GM12875 (cell line): ENCODE results near the gene ERC2.

Experiments used
- H3K4me3 ChIP-seq: one replicate; pipeline ENCODE4 v1.5.1; 2011; ENCODE audit warnings: low read depth, low read length, control low read depth
- CTCF ChIP-seq: IDR thresholded peaks from 2 replicates; pipeline ENCODE4 v1.5.1; 2011; ENCODE audit warnings: low read depth, mild to moderate bottlenecking, control low read depth, inconsistent platforms, low read length, moderate library complexity, borderline replicate concordance; ENCODE audit not compliant: insufficient read depth

Gene ERC2

GRCh38 chr3:55678546-55679216, 789.6 kb downstream of the ERC2 start:
- TF ChIP-seq CTCF = no peak
- no peak overlapping the region for H3K4me3 ChIP-seq

DNA sequence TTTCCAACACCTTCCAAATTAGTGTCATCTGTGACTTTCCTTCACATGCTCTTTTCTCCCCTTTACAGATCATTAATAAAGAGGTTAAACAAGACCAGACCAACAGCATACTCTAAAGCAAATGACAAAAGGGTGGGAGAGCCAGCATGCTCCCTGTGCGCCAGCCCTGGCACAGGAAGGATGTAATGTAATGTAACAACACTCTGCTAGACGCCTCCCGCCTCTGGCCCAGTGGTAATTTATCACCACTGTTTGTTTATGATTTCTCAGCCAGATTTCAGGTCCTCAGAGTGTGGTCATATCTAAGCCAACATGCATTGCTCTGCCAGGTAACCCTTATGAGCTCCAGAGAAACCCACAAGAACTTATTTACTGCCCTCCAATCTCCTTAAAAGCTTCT, 791.6 kb downstream of the ERC2 start:
- no peak overlapping the region for H3K4me3 ChIP-seq
- TF ChIP-seq CTCF = no peak

DNA sequence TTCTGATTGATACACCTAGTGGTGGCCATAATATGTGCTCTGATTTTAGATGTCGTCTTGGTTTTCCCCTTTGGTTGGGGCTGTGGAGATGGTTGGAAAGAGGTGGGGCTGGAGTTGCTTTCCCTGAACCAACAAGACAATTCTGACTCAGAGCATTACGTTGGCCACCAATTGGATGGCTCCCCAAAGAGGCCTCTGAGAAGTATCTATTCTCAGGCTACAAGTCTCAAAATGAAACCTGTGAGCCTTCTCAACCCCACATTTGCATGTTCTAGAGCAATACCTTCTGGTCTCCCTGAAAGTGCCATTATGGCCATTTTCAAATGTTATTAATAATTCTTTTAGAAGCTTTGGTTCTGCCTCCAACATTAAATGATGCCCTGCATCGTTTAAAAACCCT, 792.8 kb downstream of the ERC2 start:
- TF ChIP-seq CTCF = peak; percentile 5; the same call in 1 of the 2 replicates
- H3K4me3 ChIP-seq = no peak overlapping the region

DNA sequence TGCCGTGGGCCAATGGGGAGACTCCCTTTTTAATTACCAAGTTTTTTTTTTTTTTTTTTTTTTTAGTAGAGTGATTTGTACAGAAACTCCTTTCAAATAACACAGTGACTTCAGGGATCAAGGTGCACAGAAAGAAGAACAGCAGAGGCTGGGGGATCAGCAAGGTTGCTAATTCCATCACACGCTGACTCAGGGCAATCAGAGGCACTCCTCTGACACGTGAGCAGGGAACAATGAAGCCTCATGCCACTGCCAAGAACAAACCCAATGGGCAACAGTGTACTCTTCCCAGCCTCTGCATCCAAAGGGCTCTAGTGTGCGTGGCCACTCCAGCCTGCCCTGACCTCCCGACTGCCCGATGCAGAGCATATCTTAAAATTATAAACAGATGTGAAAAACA, 794.5 kb downstream of the ERC2 start:
- TF ChIP-seq CTCF = no peak
- H3K4me3 ChIP-seq = no peak overlapping the region

GRCh38 chr3:55669133-55669532, 799.1 kb downstream of the ERC2 start:
- no peak for TF ChIP-seq CTCF
- no peak overlapping the region for H3K4me3 ChIP-seq

GRCh38 chr3:55668359-55668758, 799.9 kb downstream of the ERC2 start:
- no peak overlapping the region for H3K4me3 ChIP-seq
- TF ChIP-seq CTCF = no peak

DNA sequence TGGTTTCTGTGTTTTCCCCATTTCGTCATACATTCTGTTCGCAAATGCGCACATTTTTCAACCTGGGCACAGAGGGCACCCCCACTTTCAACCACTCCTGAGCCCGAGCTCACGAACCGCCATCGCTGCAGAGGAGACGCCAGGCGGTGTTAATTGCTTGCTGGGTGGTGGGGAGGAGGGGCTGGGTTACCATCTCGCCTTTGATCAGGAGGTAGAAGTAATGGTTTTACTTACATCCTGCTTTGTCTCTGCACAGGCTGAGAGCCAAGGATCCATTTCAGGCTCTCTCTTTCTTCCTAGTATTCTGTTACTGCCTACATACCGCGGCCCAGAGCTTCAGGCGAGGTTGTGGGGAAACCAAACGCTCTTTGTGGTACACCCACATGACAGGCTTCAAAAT, 803.9 kb downstream of the ERC2 start:
- no peak for TF ChIP-seq CTCF
- no peak overlapping the region for H3K4me3 ChIP-seq
